HEK293 (cell line): ENCODE data around the gene ATP5F1D.

Source experiments
- BCL11B ChIP-seq: fragments of 450-650 bp; formaldehyde crosslinking; IDR thresholded peaks from 2 replicates; pipeline ENCODE4 v1.5.1; 2016; ENCODE audit warnings: low read depth, missing biosample characterization, missing genetic modification characterization
- FEZF1 ChIP-seq: fragments of 450-650 bp; formaldehyde crosslinking; IDR thresholded peaks from 2 replicates; pipeline ENCODE4 v1.5.1; 2016; ENCODE audit warnings: missing biosample characterization, missing genetic modification characterization
- HIC1 ChIP-seq: fragments of 450-650 bp; formaldehyde crosslinking; IDR thresholded peaks from 2 replicates; pipeline ENCODE4 v1.5.1; 2016; ENCODE audit warnings: missing biosample characterization, missing genetic modification characterization
- HOXC10 ChIP-seq: sonication (generic); formaldehyde crosslinking; IDR thresholded peaks from 2 replicates; pipeline ENCODE4 v1.8.1; 2023; ENCODE audit warnings: mild to moderate bottlenecking, missing genetic modification reagents
- INSM2 ChIP-seq: fragments of 450-650 bp; formaldehyde crosslinking; IDR thresholded peaks from 2 replicates; pipeline ENCODE4 v1.5.1; 2016; ENCODE audit warnings: missing biosample characterization, missing genetic modification characterization
- KLF1 ChIP-seq: fragments of 450-650 bp; formaldehyde crosslinking; IDR thresholded peaks from 2 replicates; pipeline ENCODE4 v1.5.1; 2016; ENCODE audit warnings: missing biosample characterization, missing genetic modification characterization
- KLF16 ChIP-seq: fragments of 450-650 bp; formaldehyde crosslinking; IDR thresholded peaks from 2 replicates; pipeline ENCODE4 v1.5.1; 2017; ENCODE audit warnings: missing biosample characterization, missing genetic modification characterization
- MZF1 ChIP-seq: fragments of 450-650 bp; formaldehyde crosslinking; IDR thresholded peaks from 2 replicates; pipeline ENCODE4 v1.5.1; 2017; ENCODE audit warnings: missing biosample characterization, missing genetic modification characterization, borderline replicate concordance
- OSR2 ChIP-seq: fragments of 450-650 bp; formaldehyde crosslinking; IDR thresholded peaks from 2 replicates; pipeline ENCODE4 v1.5.1; 2016; ENCODE audit warnings: missing biosample characterization, missing genetic modification characterization
- REPIN1 ChIP-seq: fragments of 450-650 bp; formaldehyde crosslinking; IDR thresholded peaks from 2 replicates; pipeline ENCODE4 v1.5.1; 2017; ENCODE audit warnings: missing biosample characterization, missing genetic modification characterization, low read depth
- WT1 ChIP-seq: fragments of 450-650 bp; formaldehyde crosslinking; IDR thresholded peaks from 2 replicates; pipeline ENCODE4 v1.5.1; 2016; ENCODE audit warnings: missing biosample characterization, missing genetic modification characterization
- ZBTB1 ChIP-seq: fragments of 450-650 bp; formaldehyde crosslinking; IDR thresholded peaks from 2 replicates; pipeline ENCODE4 v1.5.1; 2016; ENCODE audit warnings: missing biosample characterization, missing genetic modification characterization
- ZBTB10 ChIP-seq: fragments of 450-650 bp; formaldehyde crosslinking; IDR thresholded peaks from 2 replicates; pipeline ENCODE4 v1.5.1; 2016; ENCODE audit warnings: missing biosample characterization, missing genetic modification characterization
- ZBTB11 ChIP-seq: fragments of 450-650 bp; formaldehyde crosslinking; conservative IDR thresholded peaks from 2 replicates; pipeline ENCODE4 v1.5.1; 2016; ENCODE audit warnings: low read depth, missing biosample characterization, missing genetic modification characterization
- ZIC2 ChIP-seq: fragments of 450-650 bp; formaldehyde crosslinking; IDR thresholded peaks from 2 replicates; pipeline ENCODE4 v1.5.1; 2016; ENCODE audit warnings: missing biosample characterization, missing genetic modification characterization
- ZNF26 ChIP-seq: fragments of 450-650 bp; formaldehyde crosslinking; IDR thresholded peaks from 2 replicates; pipeline ENCODE4 v1.5.1; 2016; ENCODE audit warnings: missing biosample characterization, missing genetic modification characterization
- ZNF394 ChIP-seq: fragments of 450-650 bp; formaldehyde crosslinking; IDR thresholded peaks from 2 replicates; pipeline ENCODE4 v1.5.1; 2016; ENCODE audit warnings: missing biosample characterization, missing genetic modification characterization, mild to moderate bottlenecking, moderate library complexity, borderline replicate concordance
- ZNF521 ChIP-seq: fragments of 450-650 bp; formaldehyde crosslinking; IDR thresholded peaks from 2 replicates; pipeline ENCODE4 v1.5.1; 2017; ENCODE audit warnings: missing biosample characterization, mild to moderate bottlenecking, missing genetic modification characterization
- ZNF664 ChIP-seq: fragments of 450-650 bp; formaldehyde crosslinking; IDR thresholded peaks from 2 replicates; pipeline ENCODE4 v1.5.1; 2016; ENCODE audit warnings: missing biosample characterization, missing genetic modification characterization
- ZNF670 ChIP-seq: fragments of 450-650 bp; formaldehyde crosslinking; IDR thresholded peaks from 2 replicates; pipeline ENCODE4 v1.5.1; 2016; ENCODE audit warnings: missing biosample characterization, missing genetic modification characterization, low read depth
- ZNF692 ChIP-seq: fragments of 450-650 bp; formaldehyde crosslinking; IDR thresholded peaks from 2 replicates; pipeline ENCODE4 v1.5.1; 2016; ENCODE audit warnings: missing biosample characterization, missing genetic modification characterization
- ZNF701 ChIP-seq: fragments of 450-650 bp; formaldehyde crosslinking; IDR thresholded peaks from 2 replicates; pipeline ENCODE4 v1.5.1; 2016; ENCODE audit warnings: missing biosample characterization, missing genetic modification characterization
- ZNF792 ChIP-seq: fragments of 450-650 bp; formaldehyde crosslinking; IDR thresholded peaks from 2 replicates; pipeline ENCODE4 v1.5.1; 2016; ENCODE audit warnings: missing biosample characterization, missing genetic modification characterization

Gene ATP5F1D

GRCh38 chr19:1248786-1249297 lies 7.3 kb downstream of the ATP5F1D start (continued):
- TF ChIP-seq HIC1 (peak; percentile 68), ZNF692 (peak; percentile 4), ZNF670 (tag by site-specific recombination) (no peak), ZIC2 (tag by site-specific recombination) (peak; percentile 55; the same call in 1 of the 2 replicates), ZNF394 (tag by site-specific recombination) (no peak), ZBTB11 (no peak), HOXC10 (CRISPR knock-in tag) (no peak), ZNF792 (no peak), MZF1 (tag by site-specific recombination) (no peak), REPIN1 (tag by site-specific recombination) (no peak; the same call in 1 of the 2 replicates), ZNF701 (tag by site-specific recombination) (no peak), ZBTB1 (0 out of 2 replicates have a peak, but pooled peaks have one; percentile 46), INSM2 (tag by site-specific recombination) (0 out of 2 replicates have a peak, but pooled peaks have one; percentile 48), KLF16 (tag by site-specific recombination) (peak; percentile 90), ZNF664 (tag by site-specific recombination) (no peak), KLF1 (peak; percentile 83), ZNF26 (tag by site-specific recombination) (no peak), BCL11B (peak; percentile 82), WT1 (tag by site-specific recombination) (peak; percentile 72), FEZF1 (tag by site-specific recombination) (no peak), ZBTB10 (tag by site-specific recombination) (peak; percentile 30), OSR2 (tag by site-specific recombination) (0 out of 2 replicates have a peak, but pooled peaks have one; percentile 17), ZNF521 (no peak)
